GM19240 (cell line): ENCODE measurements around the gene BMP6.

Source experiments
- DNase-seq: peaks from one replicate; pipeline ENCODE4 v3.0.0; 2011; ENCODE audit warnings: low spot score; ENCODE audit not compliant: insufficient read length

Gene BMP6

DNA sequence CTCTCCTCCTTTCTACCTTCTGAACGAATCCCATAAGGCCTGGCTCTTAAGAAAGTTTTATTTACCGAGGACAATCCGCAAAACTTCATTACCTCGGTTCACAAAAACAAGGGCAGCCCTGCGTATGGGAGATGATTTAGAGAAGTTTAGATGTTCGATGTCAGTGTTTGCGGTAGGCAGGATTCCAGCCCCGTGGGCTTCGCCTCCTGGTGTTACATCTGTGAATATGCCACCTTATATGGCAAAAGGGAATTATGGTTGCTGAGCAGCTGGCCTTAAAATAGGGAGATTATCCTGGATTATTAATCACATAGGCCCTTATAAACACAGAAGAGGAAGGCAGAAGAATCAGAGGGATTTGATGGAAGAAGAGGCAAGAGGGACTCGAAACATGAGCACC, 21.1 kb downstream of the BMP6 start:
- DNase-seq, result no peak

GRCh38 chr6:7747433-7747832, 21.5 kb downstream of the BMP6 start:
- no peak for DNase-seq

GRCh38 chr6:7747901-7748504, 22.1 kb downstream of the BMP6 start:
- no peak for DNase-seq

GRCh38 chr6:7749478-7749877, 23.6 kb downstream of the BMP6 start:
- no peak for DNase-seq

DNA sequence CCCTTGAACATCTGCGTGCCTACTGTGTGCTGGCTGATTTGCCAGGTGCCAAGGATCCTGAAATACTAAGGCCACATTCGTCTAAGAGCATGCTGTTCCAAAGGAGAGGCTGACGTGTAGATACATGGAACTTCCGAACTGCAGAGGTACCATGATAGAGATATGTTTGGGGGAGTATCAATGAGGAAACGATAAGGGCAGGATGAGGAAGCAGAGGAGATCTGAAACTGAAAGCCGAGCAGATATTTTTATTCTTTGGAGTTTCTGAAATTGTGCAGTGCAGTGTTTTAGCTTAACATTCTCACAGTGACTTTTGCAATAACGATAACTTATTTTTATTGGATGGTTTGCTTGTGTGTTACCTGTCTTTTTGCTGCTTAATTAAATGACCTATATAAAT, 24.3 kb downstream of the BMP6 start:
- no peak for DNase-seq

DNA sequence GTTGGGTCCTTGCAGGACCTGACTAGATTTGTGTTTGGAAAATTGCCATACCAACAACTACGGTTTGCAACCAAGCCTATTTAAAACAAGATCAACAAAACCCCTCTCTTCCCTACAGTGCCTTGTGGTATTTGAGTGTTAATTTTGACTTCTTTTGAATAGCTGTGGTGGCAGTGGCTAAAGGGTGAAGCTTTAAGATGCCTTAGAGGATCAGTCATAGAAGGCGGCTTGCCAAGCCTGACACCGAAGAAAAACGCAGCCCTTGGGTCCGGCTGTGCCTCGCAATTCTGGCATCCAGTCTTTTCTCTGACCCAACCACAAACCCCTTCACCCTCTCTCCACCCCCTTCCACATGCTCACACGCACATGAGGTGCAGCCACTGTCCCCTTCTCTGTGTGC, 32.6 kb downstream of the BMP6 start:
- DNase-seq, result no peak

GRCh38 chr6:7759320-7759719, 33.4 kb downstream of the BMP6 start:
- DNase-seq, result no peak

DNA sequence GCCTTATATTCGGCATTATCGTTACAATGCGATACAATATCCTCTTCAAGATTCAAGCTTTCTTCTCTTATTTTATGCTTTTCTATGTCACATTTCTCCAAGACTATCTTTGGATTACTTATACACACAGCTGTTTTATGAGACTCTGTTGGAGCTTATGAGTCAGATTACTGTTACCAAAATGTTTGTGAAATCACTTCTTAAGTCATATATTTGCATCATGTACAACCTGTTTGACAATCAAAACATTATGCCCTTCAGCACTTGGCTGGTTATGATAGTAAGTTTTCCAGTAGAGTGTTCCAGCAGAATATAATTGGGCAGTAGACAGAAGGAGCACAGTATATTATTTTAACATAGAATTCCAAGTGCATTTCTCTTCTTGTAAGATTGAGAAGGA, 35.2 kb downstream of the BMP6 start:
- no peak for DNase-seq

DNA sequence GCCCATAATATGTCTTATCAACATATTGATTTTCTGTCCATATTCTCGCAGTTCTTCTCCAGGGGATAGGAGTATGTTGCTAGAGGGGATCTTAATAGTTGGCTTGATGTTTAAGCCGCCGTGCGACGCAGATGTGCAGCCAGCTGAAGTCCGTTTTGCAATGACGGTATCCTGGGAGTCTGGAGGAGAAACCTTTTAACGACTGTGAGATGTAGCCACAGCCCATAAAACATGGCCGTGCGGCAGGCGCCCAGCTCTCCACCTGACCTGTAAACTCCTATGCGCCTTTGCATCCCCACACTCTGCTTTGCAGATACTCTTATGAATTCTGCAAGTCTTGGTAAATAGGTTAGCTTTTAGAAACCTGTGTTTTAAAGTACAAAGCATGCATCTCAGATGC, 36.9 kb downstream of the BMP6 start:
- no peak for DNase-seq

GRCh38 chr6:7763881-7764280, 38.0 kb downstream of the BMP6 start:
- no peak for DNase-seq

GRCh38 chr6:7765575-7766325, 39.9 kb downstream of the BMP6 start:
- DNase-seq, result no peak

- no peak for DNase-seq
These were observed 43.8 kb downstream of the BMP6 start for GRCh38 chr6:7769702-7770101.

DNA sequence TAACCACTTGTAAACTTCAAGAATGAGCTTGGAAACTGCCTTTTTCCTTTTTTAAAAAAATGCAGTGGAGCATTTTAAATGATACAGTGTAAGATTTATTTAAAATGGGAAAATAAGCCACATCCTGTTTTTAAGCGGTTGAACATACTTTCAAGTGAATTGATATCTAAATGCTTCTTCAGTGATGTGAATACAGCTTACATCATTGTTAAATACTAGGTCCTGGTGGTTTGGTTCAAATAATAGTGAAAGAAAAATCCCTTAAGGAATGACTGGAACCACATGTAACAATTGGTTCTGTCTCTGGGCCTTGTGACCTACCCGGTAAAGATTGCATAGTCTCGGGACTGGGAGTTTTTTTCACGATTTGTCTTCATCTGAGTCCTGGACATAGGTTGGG, 44.2 kb downstream of the BMP6 start:
- DNase-seq, result no peak

DNA sequence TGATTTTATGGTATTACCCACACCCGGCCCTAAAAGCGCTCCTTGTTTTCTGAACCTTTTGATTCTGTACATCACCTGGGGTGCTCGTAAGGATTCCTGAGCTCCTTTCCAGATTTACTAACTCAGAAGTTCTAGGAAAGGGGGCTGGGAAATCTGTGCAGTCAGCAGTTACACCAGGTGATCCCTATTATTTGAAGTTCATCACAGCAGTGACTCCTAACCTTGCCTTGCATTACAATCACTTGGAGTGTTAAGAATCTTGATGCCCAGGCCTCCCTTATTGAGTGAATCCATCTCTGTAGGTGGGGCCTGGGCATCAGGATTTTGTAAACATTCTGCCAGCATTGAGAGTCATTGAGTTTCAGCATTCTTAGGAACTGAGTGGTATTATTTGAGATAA, 44.7 kb downstream of the BMP6 start:
- no peak for DNase-seq

DNA sequence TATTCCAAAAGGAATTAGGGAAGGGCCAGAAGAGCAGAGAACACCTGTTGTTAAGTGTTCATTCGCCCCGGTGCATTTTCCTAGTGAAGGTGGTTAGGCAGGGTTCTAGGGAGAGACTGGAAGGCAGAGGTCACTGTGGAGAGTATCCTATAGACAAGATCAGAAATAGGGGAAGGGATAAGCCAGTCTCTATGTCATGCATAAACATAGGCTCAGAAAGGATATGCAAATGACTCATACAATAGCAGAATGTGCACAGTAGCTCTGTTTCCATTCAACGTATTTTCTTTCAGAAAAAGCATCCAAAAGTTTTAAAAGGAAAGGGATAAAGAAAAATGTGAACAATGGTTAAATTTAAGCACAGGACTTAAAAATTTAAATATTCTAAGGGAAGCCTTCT, 47.4 kb downstream of the BMP6 start:
- no peak for DNase-seq

DNA sequence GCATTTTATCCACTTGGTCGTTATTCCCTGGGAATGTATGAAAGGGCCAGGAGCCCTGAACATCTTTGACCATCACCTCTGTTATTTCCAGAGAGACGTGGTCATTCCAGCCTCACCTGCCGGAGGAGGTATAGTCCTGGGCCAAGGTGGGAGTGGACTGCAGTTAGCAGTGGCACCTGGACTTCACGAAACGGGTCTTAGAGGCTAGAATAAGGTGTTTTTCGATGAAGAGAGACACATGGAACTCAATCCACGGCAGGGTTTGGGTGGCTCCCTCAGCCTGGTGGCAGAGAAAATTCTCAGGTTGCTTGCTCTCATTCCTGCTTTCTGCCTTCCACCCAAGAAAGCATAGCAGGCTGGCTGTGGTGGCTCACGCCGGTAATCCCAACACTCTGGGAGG, 48.0 kb downstream of the BMP6 start:
- no peak for DNase-seq

GRCh38 chr6:7776509-7776908, 50.6 kb downstream of the BMP6 start:
- DNase-seq, result no peak

DNA sequence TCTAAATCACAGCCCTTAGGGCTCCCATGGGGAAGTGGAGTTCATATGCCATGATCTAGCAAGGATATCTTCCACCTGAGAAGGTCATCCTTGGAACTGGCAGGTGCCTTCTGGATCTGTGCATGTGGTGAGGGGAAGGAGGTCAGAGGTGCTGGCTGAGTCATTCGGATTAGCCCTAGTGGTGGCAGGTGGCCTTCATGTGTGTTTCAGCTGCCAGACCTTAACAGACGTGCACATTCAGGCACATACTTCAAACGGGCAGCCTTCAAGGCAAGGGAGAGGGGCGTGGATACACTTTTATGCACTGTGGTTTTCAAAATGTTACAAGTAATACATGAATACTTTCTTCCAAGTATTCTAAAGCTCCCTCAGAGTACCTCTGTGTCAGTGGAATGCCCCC, 51.2 kb downstream of the BMP6 start:
- no peak for DNase-seq

GRCh38 chr6:7781240-7781639, 55.3 kb downstream of the BMP6 start:
- DNase-seq, result no peak

DNA sequence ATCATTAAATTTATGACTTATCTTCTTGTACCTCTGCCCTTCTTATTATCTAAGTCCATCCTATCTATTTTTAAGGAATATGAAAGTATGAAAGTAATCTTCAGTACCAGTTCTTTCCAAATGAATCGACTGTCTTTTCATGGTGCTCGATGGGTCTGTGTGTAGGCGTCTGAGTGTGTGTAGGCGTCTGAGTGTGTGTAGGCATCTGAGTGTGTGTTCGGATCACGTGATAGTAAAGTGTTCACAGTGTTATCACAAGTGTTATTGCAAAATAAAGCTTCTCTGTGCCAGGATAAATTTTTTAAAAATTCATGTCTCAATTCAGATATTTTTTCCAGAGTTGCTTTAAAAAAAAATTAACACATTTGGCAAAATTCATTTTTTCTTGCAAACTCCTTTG, 58.3 kb downstream of the BMP6 start:
- DNase-seq, result no peak

DNA sequence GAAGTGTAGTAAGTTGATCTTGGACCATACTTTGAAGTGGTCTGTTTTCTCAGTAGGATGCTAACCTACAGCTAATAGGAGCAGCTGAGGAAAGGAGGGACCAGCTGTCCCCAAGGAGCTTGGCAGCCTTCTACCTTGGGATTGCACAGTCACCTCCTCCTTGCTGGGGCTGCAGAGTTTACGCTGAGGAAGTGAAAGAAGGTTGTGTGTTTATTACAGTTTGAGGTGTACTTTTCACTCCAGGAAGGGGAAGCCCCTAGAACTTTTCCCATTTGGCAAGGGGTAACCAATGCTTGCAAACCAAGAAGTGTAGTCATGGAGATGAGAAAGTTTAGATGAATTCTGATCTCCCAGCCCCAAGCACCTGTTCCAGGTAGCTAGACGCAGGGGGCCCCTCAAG, 58.8 kb downstream of the BMP6 start:
- no peak for DNase-seq

GRCh38 chr6:7785243-7786035, 59.5 kb downstream of the BMP6 start:
- no peak for DNase-seq

GRCh38 chr6:7786214-7786661, 60.3 kb downstream of the BMP6 start:
- DNase-seq, result no peak
